ENCODE measurements around the gene NRSN1. TPM values are rescaled to one million over a fixed set of nuclear protein-coding genes. Genes with fewer than 3 reads are reported as not detected.

NRSN1 gene
- total RNA-seq, 1 donor from 2014 or later: not detected

- H3K4me3 ChIP-seq (ENCODE audit: low read depth, low read length): no peak overlapping the region
- TF ChIP-seq, protein P1, sequence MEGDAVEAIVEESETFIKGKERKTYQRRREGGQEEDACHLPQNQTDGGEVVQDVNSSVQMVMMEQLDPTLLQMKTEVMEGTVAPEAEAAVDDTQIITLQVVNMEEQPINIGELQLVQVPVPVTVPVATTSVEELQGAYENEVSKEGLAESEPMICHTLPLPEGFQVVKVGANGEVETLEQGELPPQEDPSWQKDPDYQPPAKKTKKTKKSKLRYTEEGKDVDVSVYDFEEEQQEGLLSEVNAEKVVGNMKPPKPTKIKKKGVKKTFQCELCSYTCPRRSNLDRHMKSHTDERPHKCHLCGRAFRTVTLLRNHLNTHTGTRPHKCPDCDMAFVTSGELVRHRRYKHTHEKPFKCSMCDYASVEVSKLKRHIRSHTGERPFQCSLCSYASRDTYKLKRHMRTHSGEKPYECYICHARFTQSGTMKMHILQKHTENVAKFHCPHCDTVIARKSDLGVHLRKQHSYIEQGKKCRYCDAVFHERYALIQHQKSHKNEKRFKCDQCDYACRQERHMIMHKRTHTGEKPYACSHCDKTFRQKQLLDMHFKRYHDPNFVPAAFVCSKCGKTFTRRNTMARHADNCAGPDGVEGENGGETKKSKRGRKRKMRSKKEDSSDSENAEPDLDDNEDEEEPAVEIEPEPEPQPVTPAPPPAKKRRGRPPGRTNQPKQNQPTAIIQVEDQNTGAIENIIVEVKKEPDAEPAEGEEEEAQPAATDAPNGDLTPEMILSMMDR (conservative IDR thresholded peaks at IDR 0.05; ENCODE audit: low read depth, low read length): no peak
- no peak for DNase-seq (ENCODE audit: low read depth)
These were observed 69.1 kb downstream of the NRSN1 start for GRCh38 chr6:24194978-24195700.

DNA sequence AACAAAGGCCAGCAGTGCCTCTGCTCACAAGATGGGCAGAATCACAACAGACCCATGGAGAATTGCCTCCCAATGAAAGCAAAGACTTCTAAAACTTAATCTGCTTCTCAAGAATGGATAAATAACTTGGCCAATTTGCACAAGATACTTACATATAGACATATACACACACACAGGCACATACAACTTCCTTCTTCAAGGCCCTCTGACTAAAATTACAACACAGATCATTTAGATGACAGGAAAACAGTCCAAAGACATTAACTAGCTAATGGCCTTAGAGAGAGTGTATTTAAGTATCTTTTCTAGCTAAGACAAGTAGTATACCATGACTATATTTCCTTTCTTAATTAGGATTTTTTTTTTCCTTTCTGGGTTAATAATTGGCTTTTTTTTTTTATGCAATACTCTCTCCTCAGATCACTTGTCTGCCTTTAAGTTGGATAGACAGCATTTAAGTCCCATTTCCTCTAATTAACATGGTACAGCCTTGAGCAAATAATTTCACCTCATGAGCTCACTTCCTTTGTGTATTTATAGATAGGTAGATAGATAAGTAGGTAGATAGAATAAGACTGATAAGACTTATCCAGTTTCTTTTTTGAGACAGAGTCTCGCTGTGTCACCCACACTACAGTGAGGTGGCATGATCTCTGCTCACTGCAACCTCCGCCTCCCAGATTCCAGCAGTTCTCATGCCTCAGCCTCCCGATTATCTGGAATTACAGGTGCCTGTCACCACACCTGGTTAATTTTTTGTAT lies 70.0 kb downstream of the NRSN1 start:
- TF ChIP-seq, protein P1 (conservative IDR thresholded peaks at IDR 0.05; ENCODE audit: low read depth, low read length): no peak
- H3K4me3 ChIP-seq (ENCODE audit: low read depth, low read length): no peak overlapping the region
- no peak for DNase-seq (ENCODE audit: low read depth)

Other genes with a start within 250 kb of the NRSN1 start
- gene DCDC2, start 231.8 kb downstream of the NRSN1 start, total RNA-seq: 112 and 142 TPM in 2 replicates

All from epithelial cell of proximal tubule (primary cell).